ENCODE measurements around the gene CD70.

DNA sequence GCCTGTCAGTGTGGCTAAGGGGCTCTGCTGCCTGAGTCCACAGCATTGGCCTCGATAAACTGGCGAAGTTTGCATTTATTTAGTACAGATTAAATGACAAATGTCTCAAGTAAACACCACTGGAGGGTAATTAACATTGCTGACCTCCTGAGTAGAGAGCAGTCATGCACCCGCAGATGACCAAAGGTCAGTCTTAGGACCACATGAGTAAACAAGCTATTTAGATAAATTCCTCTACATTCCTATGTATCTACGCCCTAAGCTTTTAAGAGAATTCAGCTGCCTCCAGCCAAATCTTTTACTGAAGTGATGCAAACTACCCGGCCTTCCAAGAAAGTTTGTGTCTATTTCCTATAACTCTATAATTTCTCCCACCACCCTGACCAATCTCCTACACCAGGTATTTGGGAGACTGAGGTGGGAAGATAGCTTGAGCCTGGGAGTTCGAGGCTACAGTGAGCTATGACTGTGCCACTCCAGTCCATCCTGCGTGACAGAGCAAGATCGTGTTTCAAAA, 22.9 kb downstream of the CD70 start:
- TF ChIP-seq POLR2A (IDR thresholded peaks at IDR 0.05; ENCODE audit: low read depth) (no peak), EP300 (IDR thresholded peaks at IDR 0.05) (no peak)
- TF ChIP-seq, protein P1, sequence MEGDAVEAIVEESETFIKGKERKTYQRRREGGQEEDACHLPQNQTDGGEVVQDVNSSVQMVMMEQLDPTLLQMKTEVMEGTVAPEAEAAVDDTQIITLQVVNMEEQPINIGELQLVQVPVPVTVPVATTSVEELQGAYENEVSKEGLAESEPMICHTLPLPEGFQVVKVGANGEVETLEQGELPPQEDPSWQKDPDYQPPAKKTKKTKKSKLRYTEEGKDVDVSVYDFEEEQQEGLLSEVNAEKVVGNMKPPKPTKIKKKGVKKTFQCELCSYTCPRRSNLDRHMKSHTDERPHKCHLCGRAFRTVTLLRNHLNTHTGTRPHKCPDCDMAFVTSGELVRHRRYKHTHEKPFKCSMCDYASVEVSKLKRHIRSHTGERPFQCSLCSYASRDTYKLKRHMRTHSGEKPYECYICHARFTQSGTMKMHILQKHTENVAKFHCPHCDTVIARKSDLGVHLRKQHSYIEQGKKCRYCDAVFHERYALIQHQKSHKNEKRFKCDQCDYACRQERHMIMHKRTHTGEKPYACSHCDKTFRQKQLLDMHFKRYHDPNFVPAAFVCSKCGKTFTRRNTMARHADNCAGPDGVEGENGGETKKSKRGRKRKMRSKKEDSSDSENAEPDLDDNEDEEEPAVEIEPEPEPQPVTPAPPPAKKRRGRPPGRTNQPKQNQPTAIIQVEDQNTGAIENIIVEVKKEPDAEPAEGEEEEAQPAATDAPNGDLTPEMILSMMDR (IDR thresholded peaks at IDR 0.05), result no peak

All from esophagus muscularis mucosa (tissue), 4 donors.